GM13976 (cell line): ENCODE results near the gene DAAM2.

Source experiments
- DNase-seq: peaks from one replicate; pipeline ENCODE4 v3.0.0; 2012; ENCODE audit warnings: low spot score
- CTCF ChIP-seq: IDR thresholded peaks from 2 replicates; pipeline ENCODE4 v1.5.1; 2012; ENCODE audit warnings: borderline replicate concordance, mild to moderate bottlenecking; ENCODE audit not compliant: insufficient read depth; ENCODE audit errors: extremely low read depth, missing control alignments, control extremely low read depth
- in situ Hi-C: fragments of 300-500 bp; cut with MboI; formaldehyde crosslinking; loops from one replicate; pipeline ENCODE4 v1.12.0; 2022; ENCODE audit warnings: low sequenced_read_pairs, mixed read lengths, inconsistent platforms; ENCODE audit not compliant: unreplicated experiment

Gene DAAM2

DNA sequence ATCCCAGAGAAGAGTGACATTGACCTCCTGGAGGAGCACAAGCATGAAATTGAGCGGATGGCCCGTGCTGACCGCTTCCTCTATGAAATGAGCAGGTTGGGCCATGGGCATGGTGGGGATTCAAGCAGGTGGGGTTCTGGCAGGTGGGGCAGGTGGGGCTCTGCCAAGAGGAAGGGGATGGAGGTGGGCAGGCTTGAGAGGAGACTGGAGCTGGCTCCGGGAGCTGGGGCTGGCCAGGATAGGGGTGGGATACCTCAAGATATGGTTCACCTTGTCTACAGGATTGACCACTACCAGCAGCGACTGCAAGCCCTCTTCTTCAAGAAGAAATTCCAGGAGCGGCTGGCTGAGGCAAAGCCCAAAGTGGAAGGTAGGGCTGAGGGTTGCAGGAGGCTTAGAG is 99.2 kb downstream of the DAAM2 start:
- in situ Hi-C loops: loop anchor here (25.0 kb wide), 1 partner anchor 529 kb away; no protein-coding TSS in a partner anchor
- no peak for DNase-seq
- TF ChIP-seq CTCF: no peak

GRCh38 chr6:39891976-39892375 is 99.8 kb downstream of the DAAM2 start:
- TF ChIP-seq CTCF: no peak
- no peak for DNase-seq
- in situ Hi-C loops: loop anchor here (25.0 kb wide), 1 partner anchor 530 kb away; no protein-coding TSS in a partner anchor

GRCh38 chr6:39892490-39893129 is 100.4 kb downstream of the DAAM2 start:
- in situ Hi-C loops: loop anchor here (25.0 kb wide), 1 partner anchor 530 kb away; no protein-coding TSS in a partner anchor
- TF ChIP-seq CTCF: peak; percentile 28
- DNase-seq: peak; percentile 64

DNA sequence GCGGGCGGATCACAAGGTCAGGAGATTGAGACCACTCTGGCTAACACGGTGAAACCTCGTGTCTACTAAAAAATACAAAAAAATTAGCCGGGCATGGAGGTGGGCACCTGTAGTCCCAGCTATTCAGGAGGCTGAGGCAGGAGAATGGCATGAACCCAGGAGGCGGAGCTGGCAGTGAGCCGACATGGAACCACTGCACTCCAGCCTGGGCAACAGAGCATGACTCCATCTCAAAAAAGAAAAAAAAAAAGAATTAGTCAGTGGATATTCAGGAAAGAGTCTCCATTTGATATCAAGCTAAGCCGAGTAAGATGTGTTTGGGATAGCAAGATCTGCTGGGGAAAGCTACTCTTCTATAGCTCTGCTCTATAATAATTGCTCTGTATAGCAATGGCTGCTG is 101.1 kb downstream of the DAAM2 start:
- TF ChIP-seq CTCF: no peak
- in situ Hi-C loops: loop anchor here (25.0 kb wide), 1 partner anchor 531 kb away; no protein-coding TSS in a partner anchor
- DNase-seq: no peak

DNA sequence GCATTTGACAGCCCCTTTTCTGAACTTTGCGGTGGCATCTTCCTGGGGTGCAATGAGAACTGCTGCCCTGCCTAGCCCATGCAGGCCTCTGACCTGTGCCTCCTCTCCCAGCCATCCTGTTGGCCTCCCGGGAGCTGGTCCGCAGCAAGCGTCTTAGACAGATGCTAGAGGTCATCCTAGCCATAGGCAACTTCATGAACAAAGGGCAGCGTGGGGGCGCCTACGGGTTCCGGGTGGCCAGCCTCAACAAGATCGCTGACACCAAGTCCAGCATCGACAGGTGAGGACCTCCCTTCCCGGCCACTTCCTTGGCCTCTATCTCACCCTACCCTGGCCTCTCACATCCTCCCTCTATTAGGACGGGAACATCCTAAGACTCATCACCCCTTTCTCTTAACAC is 104.5 kb downstream of the DAAM2 start:
- no peak for DNase-seq
- in situ Hi-C loops: loop anchor here (25.0 kb wide), 1 partner anchor 534 kb away; no protein-coding TSS in a partner anchor
- no peak for TF ChIP-seq CTCF

DNA sequence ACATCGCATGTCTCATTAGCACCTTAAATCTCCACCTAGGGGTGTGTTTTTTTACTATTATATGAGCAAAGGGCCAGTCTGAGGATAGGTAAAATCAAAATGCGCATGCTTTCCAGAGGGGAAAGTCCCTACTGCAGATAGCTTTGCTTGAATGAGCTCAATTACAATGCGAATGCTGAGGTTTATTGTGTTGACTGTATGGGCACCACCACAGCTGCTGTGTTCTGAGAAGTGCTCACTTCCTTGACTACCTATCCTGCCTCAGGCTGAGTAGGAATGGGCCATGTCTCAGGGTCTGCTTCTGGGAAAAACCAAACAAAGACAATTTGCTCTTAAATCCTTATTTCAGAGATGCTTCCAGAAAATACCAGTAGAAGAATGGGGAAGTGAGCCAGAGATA is 105.5 kb downstream of the DAAM2 start:
- no peak for DNase-seq
- TF ChIP-seq CTCF: no peak
- in situ Hi-C loops: loop anchor here (25.0 kb wide), 1 partner anchor 535 kb away; no protein-coding TSS in a partner anchor

DNA sequence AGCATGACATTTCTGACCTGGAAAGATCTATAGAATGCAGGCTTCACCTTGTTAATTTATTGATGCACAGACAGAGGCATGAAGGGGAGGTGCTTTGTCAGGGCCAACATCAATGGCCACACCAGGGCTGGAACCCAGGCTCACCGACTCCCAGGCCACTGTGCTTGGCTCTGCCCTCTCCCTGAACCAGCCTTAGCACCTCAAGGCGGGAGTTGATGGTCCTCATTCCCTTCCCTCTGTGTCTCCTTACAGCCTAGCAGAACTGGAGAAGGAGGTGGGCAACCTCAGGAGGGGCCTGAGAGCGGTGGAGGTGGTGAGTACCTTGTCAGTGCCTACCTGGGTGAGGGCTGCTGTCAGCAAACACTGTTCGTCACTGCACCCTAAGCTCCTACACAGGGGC is 106.4 kb downstream of the DAAM2 start:
- no peak for DNase-seq
- in situ Hi-C loops: loop anchor here (25.0 kb wide), 1 partner anchor 536 kb away; no protein-coding TSS in a partner anchor
- TF ChIP-seq CTCF: no peak
